K562 (cell line): ENCODE results near the gene STK17A. TPM values are rescaled to one million over a fixed set of nuclear protein-coding genes. Genes with fewer than 3 reads are reported as not detected.
A peak's percentile ranks its signal among the peaks of the same experiment; 100 is the strongest.

Experiments
- CXXC5 ChIP-seq: fragments of 250-450 bp; sonication (Bioruptor Pico); IDR thresholded peaks from 2 replicates; pipeline ENCODE4 v1.8.0; 2022; ENCODE audit warnings: inconsistent platforms, mild to moderate bottlenecking, moderate library complexity
- DPF2 ChIP-seq: fragments of 450-650 bp; IDR thresholded peaks from 2 replicates; pipeline ENCODE4 v1.6.1; 2016
- ELK3 ChIP-seq: fragments of 450-650 bp; formaldehyde crosslinking; IDR thresholded peaks from 2 replicates; pipeline ENCODE4 v1.4.0; 2020; ENCODE audit warnings: mild to moderate bottlenecking
- HDAC8 ChIP-seq: fragments of 450-650 bp; IDR thresholded peaks from 2 replicates; pipeline ENCODE4 v1.6.1; 2016; ENCODE audit warnings: mild to moderate bottlenecking, missing genetic modification characterization, moderate library complexity, missing compliant biosample characterization
- KLF13 ChIP-seq: fragments of 450-650 bp; IDR thresholded peaks from 2 replicates; pipeline ENCODE4 v1.6.1; 2016; ENCODE audit warnings: missing genetic modification characterization, low read depth, mild to moderate bottlenecking, missing compliant biosample characterization, moderate library complexity, borderline replicate concordance
- NCOA4 ChIP-seq: fragments of 450-650 bp; IDR thresholded peaks from 2 replicates; pipeline ENCODE4 v1.6.1; 2018; ENCODE audit warnings: mild to moderate bottlenecking; ENCODE audit not compliant: partially characterized antibody
- TOE1 ChIP-seq, 2 experiments: fragments of 450-650 bp in 1 of 2; sonication (generic) in 1 of 2; formaldehyde crosslinking in 1 of 2; IDR thresholded peaks; 2 replicates each; pipeline versions ENCODE4 v1.7.1 to v1.8.0; 2016 to 2022; ENCODE audit warnings: borderline replicate concordance in 2 of 2, mild to moderate bottlenecking in 2 of 2, antibody characterized with exemption in 1 of 2, inconsistent platforms in 1 of 2, low read depth in 1 of 2, missing genetic modification reagents in 1 of 2, moderate library complexity in 1 of 2
- U2AF1 ChIP-seq: fragments of 200-400 bp; formaldehyde crosslinking; optimal IDR thresholded peaks from 2 replicates; pipeline ENCODE3; 2017; ENCODE audit warnings: mild to moderate bottlenecking, low read depth, low read length, moderate library complexity
- XRCC4 ChIP-seq: IDR thresholded peaks from one replicate; pipeline ENCODE4 v1.6.1; 2011; ENCODE audit not compliant: insufficient read depth, insufficient read length; ENCODE audit errors: extremely low read depth
- ZMIZ1 ChIP-seq, 2 experiments: fragments of 150-350 bp in 1 of 2; IDR thresholded peaks; 2 replicates each; pipeline ENCODE4 v1.6.1; 2012 to 2016; ENCODE audit warnings: low read depth in 2 of 2, low read length in 2 of 2, mild to moderate bottlenecking in 1 of 2, moderate library complexity in 1 of 2
- polyA plus RNA-seq, 8 experiments: library from polyadenylated mRNA; depleted of rRNA in 4 of 8; stranded (reverse) in 5 of 8; unstranded in 3 of 8; fragments of >200 nt; fragmentation: Nextera tagmentation in 2 of 8; fragmentation: Illumina TruSeq in 1 of 8; extraction: Ambion mirVana in 2 of 8; extraction: Trizol in 1 of 8; gene quantifications; 2 replicates each; pipeline versions ENCODE4 v1.2.1 to v1.2.3, GENCODE V29; 2011 to 2014; ENCODE audit warnings: inconsistent platforms in 1 of 8, missing spikeins in 1 of 8
- total RNA-seq, 7 experiments: library from RNA; depleted of rRNA in 6 of 7; stranded (reverse); fragments of >200 nt in 6 of 7; fragmentation: Illumina TruSeq in 2 of 7; extraction: Trizol in 2 of 7; gene quantifications; 2 replicates each; pipeline versions ENCODE4 v1.2.1 to v1.2.3, GENCODE V29; 2011 to 2021; ENCODE audit warnings: low replicate concordance in 1 of 7
- TF ChIP-seq, protein P1 (sequence below): fragments of 450-650 bp; IDR thresholded peaks from 2 replicates; pipeline ENCODE4 v1.6.1; 2016; ENCODE audit warnings: mild to moderate bottlenecking
- TF ChIP-seq, protein P2 (sequence below), 3 experiments: fragments of 200-800 bp in 1 of 3; fragments of 250-450 bp in 1 of 3; fragments of 450-650 bp in 1 of 3; sonication (Bioruptor Pico) in 1 of 3; sonication (Bioruptor generic) in 1 of 3; formaldehyde crosslinking in 1 of 3; IDR thresholded peaks; 2 replicates each; pipeline versions ENCODE4 v1.6.1 to v1.8.0; 2016 to 2022; ENCODE audit warnings: mild to moderate bottlenecking in 2 of 3, missing genetic modification characterization in 2 of 3, missing compliant biosample characterization in 1 of 3, moderate library complexity in 1 of 3

The STK17A gene
- total and polyA plus RNA-seq, 9 of the 15 experiments (the other 6 are each of a cell fraction or from before 2014, with no cell fraction given): 3.4 to 16.3 (median 13.2) TPM

GRCh38 chr7:43582503-43583423, at the start of gene STK17A (continued):
- TF ChIP-seq, protein P1, sequence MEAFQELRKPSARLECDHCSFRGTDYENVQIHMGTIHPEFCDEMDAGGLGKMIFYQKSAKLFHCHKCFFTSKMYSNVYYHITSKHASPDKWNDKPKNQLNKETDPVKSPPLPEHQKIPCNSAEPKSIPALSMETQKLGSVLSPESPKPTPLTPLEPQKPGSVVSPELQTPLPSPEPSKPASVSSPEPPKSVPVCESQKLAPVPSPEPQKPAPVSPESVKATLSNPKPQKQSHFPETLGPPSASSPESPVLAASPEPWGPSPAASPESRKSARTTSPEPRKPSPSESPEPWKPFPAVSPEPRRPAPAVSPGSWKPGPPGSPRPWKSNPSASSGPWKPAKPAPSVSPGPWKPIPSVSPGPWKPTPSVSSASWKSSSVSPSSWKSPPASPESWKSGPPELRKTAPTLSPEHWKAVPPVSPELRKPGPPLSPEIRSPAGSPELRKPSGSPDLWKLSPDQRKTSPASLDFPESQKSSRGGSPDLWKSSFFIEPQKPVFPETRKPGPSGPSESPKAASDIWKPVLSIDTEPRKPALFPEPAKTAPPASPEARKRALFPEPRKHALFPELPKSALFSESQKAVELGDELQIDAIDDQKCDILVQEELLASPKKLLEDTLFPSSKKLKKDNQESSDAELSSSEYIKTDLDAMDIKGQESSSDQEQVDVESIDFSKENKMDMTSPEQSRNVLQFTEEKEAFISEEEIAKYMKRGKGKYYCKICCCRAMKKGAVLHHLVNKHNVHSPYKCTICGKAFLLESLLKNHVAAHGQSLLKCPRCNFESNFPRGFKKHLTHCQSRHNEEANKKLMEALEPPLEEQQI: 0 out of 2 replicates have a peak, but pooled peaks have one; percentile 25
- TF ChIP-seq HDAC8 (tag) (no peak), XRCC4 (no peak), DPF2 (no peak), NCOA4 (no peak), U2AF1 (no peak), TOE1 (IDR thresholded peaks at IDR 0.05; ENCODE audit: borderline replicate concordance) (no peak; the same call in 1 of the 2 replicates), TOE1 (CRISPR knock-in tag; IDR thresholded peaks at IDR 0.05; ENCODE audit: borderline replicate concordance, low read depth) (no peak), CXXC5 (CRISPR knock-in tag) (no peak), KLF13 (tag) (0 out of 2 replicates have a peak, but pooled peaks have one; percentile 11), ZMIZ1 (IDR thresholded peaks at IDR 0.05; ENCODE audit: low read depth in 2 of 2, low read length in 2 of 2) (0 out of 4 replicates have a peak, but pooled peaks of 1 of the 2 experiments have one; percentile 20), ELK3 (CRISPR knock-in tag) (no peak)
- TF ChIP-seq, protein P2, sequence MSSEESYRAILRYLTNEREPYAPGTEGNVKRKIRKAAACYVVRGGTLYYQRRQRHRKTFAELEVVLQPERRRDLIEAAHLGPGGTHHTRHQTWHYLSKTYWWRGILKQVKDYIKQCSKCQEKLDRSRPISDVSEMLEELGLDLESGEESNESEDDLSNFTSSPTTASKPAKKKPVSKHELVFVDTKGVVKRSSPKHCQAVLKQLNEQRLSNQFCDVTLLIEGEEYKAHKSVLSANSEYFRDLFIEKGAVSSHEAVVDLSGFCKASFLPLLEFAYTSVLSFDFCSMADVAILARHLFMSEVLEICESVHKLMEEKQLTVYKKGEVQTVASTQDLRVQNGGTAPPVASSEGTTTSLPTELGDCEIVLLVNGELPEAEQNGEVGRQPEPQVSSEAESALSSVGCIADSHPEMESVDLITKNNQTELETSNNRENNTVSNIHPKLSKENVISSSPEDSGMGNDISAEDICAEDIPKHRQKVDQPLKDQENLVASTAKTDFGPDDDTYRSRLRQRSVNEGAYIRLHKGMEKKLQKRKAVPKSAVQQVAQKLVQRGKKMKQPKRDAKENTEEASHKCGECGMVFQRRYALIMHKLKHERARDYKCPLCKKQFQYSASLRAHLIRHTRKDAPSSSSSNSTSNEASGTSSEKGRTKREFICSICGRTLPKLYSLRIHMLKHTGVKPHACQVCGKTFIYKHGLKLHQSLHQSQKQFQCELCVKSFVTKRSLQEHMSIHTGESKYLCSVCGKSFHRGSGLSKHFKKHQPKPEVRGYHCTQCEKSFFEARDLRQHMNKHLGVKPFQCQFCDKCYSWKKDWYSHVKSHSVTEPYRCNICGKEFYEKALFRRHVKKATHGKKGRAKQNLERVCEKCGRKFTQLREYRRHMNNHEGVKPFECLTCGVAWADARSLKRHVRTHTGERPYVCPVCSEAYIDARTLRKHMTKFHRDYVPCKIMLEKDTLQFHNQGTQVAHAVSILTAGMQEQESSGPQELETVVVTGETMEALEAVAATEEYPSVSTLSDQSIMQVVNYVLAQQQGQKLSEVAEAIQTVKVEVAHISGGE (CRISPR knock-in tag; IDR thresholded peaks at IDR 0.05): no peak
